ENCODE measurements around the gene ALOX15B.
A peak's percentile ranks its signal among the peaks of the same experiment; 100 is the strongest.

The ALOX15B gene

GRCh38 chr17:8038954-8039610 lies at the start of gene ALOX15B:
TSS of gene ALOX15B (plus strand) at chr17:8039059. CDS start at chr17:8039156, 97 bp downstream.
- no peak within 1 kb of the TSS for H3K27ac ChIP-seq
- peak within 1 kb of the TSS; percentile 53 for H3K4me3 ChIP-seq
- DNase-seq (ENCODE audit: low spot score), result no peak
- no peak for TF ChIP-seq CTCF (IDR thresholded peaks at IDR 0.05)

- H3K4me3 ChIP-seq, result peak overlapping the region; percentile 63
- peak overlapping the region in 1 of 2 donors; percentile 4 for H3K27ac ChIP-seq
- peak; percentile 96 for TF ChIP-seq CTCF (IDR thresholded peaks at IDR 0.05)
- DNase-seq (ENCODE audit: low spot score), result peak; percentile 81
Observed at GRCh38 chr17:7989781-7990655, 48.8 kb upstream of the ALOX15B start.

GRCh38 chr17:7992516-7992915 lies 46.3 kb upstream of the ALOX15B start:
- H3K4me3 ChIP-seq, result no peak overlapping the region
- TF ChIP-seq CTCF (IDR thresholded peaks at IDR 0.05), result no peak
- H3K27ac ChIP-seq, result no peak overlapping the region
- DNase-seq (ENCODE audit: low spot score), result no peak

GRCh38 chr17:7992924-7993323 lies 45.9 kb upstream of the ALOX15B start:
- DNase-seq (ENCODE audit: low spot score), result no peak
- no peak for TF ChIP-seq CTCF (IDR thresholded peaks at IDR 0.05)
- Histone ChIP-seq H3K27ac (no peak overlapping the region), H3K4me3 (no peak overlapping the region)

GRCh38 chr17:7993972-7994589 lies 44.8 kb upstream of the ALOX15B start:
- no peak for DNase-seq (ENCODE audit: low spot score)
- Histone ChIP-seq H3K27ac (no peak overlapping the region), H3K4me3 (no peak overlapping the region)
- TF ChIP-seq CTCF (IDR thresholded peaks at IDR 0.05), result no peak

- Histone ChIP-seq H3K4me3 (no peak overlapping the region), H3K27ac (no peak overlapping the region)
- DNase-seq (ENCODE audit: low spot score), result no peak
- TF ChIP-seq CTCF (IDR thresholded peaks at IDR 0.05), result no peak
Observed at GRCh38 chr17:7995724-7996123, 43.1 kb upstream of the ALOX15B start.
